Body of pancreas (tissue), 4 donors: Measurements from ENCODE around the gene AUTS2. TPM values are rescaled to one million over a fixed set of nuclear protein-coding genes. Genes with fewer than 3 reads are reported as not detected.

Experiments used
- ATAC-seq: fragments of 150-250 bp; one replicate; pipeline ENCODE4 v1.9.1; 2016
- DNase-seq, 4 donors: peaks; one replicate each; pipeline ENCODE4 v3.0.0-alpha.2; 2019
- H3K27ac ChIP-seq, 4 donors: fragments of 200-600 bp; sonication (generic); 1 replicate in 3 of 4; 2 replicates in 1 of 4; pipeline versions ENCODE4 v1.5.1 to v1.6.1; 2016 to 2019; ENCODE audit warnings: mild to moderate bottlenecking in 1 of 4, mixed read lengths in 1 of 4, moderate library complexity in 1 of 4
- H3K27me3 ChIP-seq, 2 donors: fragments of 200-600 bp; sonication (generic); one replicate each; pipeline ENCODE4 v1.6.0; 2016; ENCODE audit warnings: mild to moderate bottlenecking in 1 of 2
- H3K36me3 ChIP-seq, 2 donors: fragments of 200-600 bp; sonication (generic); replicated peaks in 1 of 2; 2 replicates each; pipeline ENCODE4 v1.5.1; 2016; ENCODE audit warnings: low read depth in 2 of 2; ENCODE audit not compliant: insufficient read depth in 1 of 2
- H3K4me1 ChIP-seq: fragments of 200-600 bp; sonication (generic); one replicate; pipeline ENCODE4 v1.6.0; 2016
- H3K4me3 ChIP-seq, 2 donors: fragments of 200-600 bp; sonication (generic); 1 replicate in 1 of 2; 2 replicates in 1 of 2; pipeline ENCODE4 v1.5.1; 2016 to 2019
- H3K9me3 ChIP-seq, 3 donors: fragments of 200-600 bp; sonication (generic); 1 replicate in 2 of 3; 2 replicates in 1 of 3; pipeline ENCODE4 v1.5.1; 2016
- CTCF ChIP-seq, 7 experiments: fragments of 450-650 bp in 4 of 7; fragments of 200-600 bp in 3 of 7; sonication (generic) in 3 of 7; IDR thresholded peaks; one replicate each; pipeline ENCODE4 v1.5.1; 2016 to 2019; ENCODE audit warnings: antibody characterized with exemption in 7 of 7
- POLR2A ChIP-seq, 3 donors: fragments of 450-650 bp; IDR thresholded peaks; one replicate each; pipeline ENCODE4 v1.6.1; 2016; ENCODE audit warnings: antibody characterized with exemption in 3 of 3, mild to moderate bottlenecking in 2 of 3
- WGBS, 2 donors: methylation state at CpG; one replicate each; pipeline ENCODE4 v1.1.5; 2017; 5-methylcytosine and 5-hydroxymethylcytosine counted together
- intact Hi-C: fragments of 100-400 bp; cut with DNase I; formaldehyde crosslinking; loops from one replicate; pipeline ENCODE4 v1.15.1; 2023
- total RNA-seq, 2 donors: library from RNA; depleted of rRNA; stranded (reverse); fragments of >200 nt; gene quantifications; one replicate each; pipeline ENCODE4 v1.1.0, GENCODE V29; 2016

AUTS2 gene
- total RNA-seq, 2 donors from 2014 or later: 11.7 to 18.5 TPM

GRCh38 chr7:70177166-70177565, 578.9 kb downstream of the AUTS2 start:
- H3K4me3 ChIP-seq: no peak overlapping the region
- no peaks in the 10 kb centered on the region for H3K9me3 ChIP-seq
- H3K36me3 ChIP-seq: no peaks in the 10 kb centered on the region
- no peak overlapping the region for H3K27ac ChIP-seq
- H3K27me3 ChIP-seq: no peaks in the 10 kb centered on the region
- 81 to 83% methylated on average over 3 of the region's 3 CpGs for WGBS, 2 donors
- intact Hi-C loops: no loop called here
- DNase-seq: no peak
- TF ChIP-seq CTCF (IDR thresholded peaks at IDR 0.05) (no peak), POLR2A (IDR thresholded peaks at IDR 0.05) (no peak)
- ATAC-seq: no peak
- H3K4me1 ChIP-seq: no peaks in the 10 kb centered on the region

GRCh38 chr7:70178211-70178610, 579.9 kb downstream of the AUTS2 start:
- TF ChIP-seq POLR2A (IDR thresholded peaks at IDR 0.05): no peak
- TF ChIP-seq CTCF (IDR thresholded peaks at IDR 0.05): no peak

GRCh38 chr7:70178787-70179186, 580.5 kb downstream of the AUTS2 start:
- DNase-seq (peak in 2 of 4 donors; percentile 2 to 10), ATAC-seq (no peak)
- no peaks in the 10 kb centered on the region for H3K36me3 ChIP-seq
- intact Hi-C loops: no loop called here
- no peak overlapping the region for H3K4me3 ChIP-seq
- 53 to 60% methylated on average over 2 of the region's 2 CpGs for WGBS, 2 donors
- no peaks in the 10 kb centered on the region for H3K27me3 ChIP-seq
- H3K9me3 ChIP-seq: no peaks in the 10 kb centered on the region
- peaks cover 4% of the 10 kb centered on the region for H3K4me1 ChIP-seq
- no peak overlapping the region for H3K27ac ChIP-seq
- TF ChIP-seq POLR2A (IDR thresholded peaks at IDR 0.05) (no peak), CTCF (IDR thresholded peaks at IDR 0.05) (no peak)

More at GRCh38 chr7:70178211-70178610, 579.9 kb downstream of the AUTS2 start:
- Histone ChIP-seq H3K27ac (no peak overlapping the region), H3K27me3 (no peaks in the 10 kb centered on the region), H3K4me1 (no peaks in the 10 kb centered on the region), H3K9me3 (no peaks in the 10 kb centered on the region), H3K4me3 (no peak overlapping the region), H3K36me3 (no peaks in the 10 kb centered on the region)
- 72 to 74% methylated on average over 2 of the region's 2 CpGs for WGBS, 2 donors
- ATAC-seq (no peak), DNase-seq (no peak)
- intact Hi-C loops: no loop called here

GRCh38 chr7:70182521-70182920, 584.2 kb downstream of the AUTS2 start:
- TF ChIP-seq CTCF (IDR thresholded peaks at IDR 0.05) (no peak), POLR2A (IDR thresholded peaks at IDR 0.05) (no peak)
- WGBS, 2 donors: 55 to 61% methylated on average over 4 of the region's 4 CpGs
- intact Hi-C loops: no loop called here

GRCh38 chr7:70183278-70183677, 585.0 kb downstream of the AUTS2 start:
- no peak overlapping the region for H3K27ac ChIP-seq
- TF ChIP-seq CTCF (IDR thresholded peaks at IDR 0.05): no peak
- TF ChIP-seq POLR2A (IDR thresholded peaks at IDR 0.05): no peak
- peak; percentile 83 for ATAC-seq
- DNase-seq: peak; percentile 28 to 57 (median 43)
- H3K9me3 ChIP-seq: no peaks in the 10 kb centered on the region
- intact Hi-C loops: no loop called here
- no peaks in the 10 kb centered on the region for H3K27me3 ChIP-seq
- H3K4me1 ChIP-seq: peaks cover 4% of the 10 kb centered on the region
- WGBS, 2 donors: 28 to 34% methylated on average over 6 of the region's 6 CpGs
- H3K36me3 ChIP-seq: no peaks in the 10 kb centered on the region
- no peak overlapping the region for H3K4me3 ChIP-seq

More at GRCh38 chr7:70182521-70182920, 584.2 kb downstream of the AUTS2 start:
- Histone ChIP-seq H3K9me3 (no peaks in the 10 kb centered on the region), H3K27ac (no peak overlapping the region), H3K4me3 (no peak overlapping the region), H3K4me1 (peaks cover 4% of the 10 kb centered on the region), H3K27me3 (no peaks in the 10 kb centered on the region), H3K36me3 (no peaks in the 10 kb centered on the region)
- DNase-seq: no peak
- no peak for ATAC-seq
